ENCODE measurements around the gene EMCN.

DNA sequence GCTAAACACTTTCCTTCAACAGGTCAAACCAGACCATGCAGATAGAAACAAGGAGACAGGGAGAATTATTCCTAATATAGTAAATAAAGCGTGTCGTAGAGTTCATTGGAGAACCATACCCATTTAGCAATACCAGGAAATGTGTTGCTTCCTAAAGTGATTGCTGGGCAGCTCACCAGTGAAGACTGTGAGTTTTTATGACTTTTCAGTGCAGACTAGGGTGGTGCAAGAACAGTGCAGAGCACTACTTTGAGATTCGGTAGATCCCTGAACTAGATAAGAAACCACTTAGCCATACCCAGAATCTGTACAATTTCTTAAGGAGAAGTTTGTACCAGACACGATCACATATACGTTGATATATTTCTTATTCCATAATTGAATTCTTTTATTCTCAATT, 87.4 kb downstream of the EMCN start:
- TF ChIP-seq, protein P1, sequence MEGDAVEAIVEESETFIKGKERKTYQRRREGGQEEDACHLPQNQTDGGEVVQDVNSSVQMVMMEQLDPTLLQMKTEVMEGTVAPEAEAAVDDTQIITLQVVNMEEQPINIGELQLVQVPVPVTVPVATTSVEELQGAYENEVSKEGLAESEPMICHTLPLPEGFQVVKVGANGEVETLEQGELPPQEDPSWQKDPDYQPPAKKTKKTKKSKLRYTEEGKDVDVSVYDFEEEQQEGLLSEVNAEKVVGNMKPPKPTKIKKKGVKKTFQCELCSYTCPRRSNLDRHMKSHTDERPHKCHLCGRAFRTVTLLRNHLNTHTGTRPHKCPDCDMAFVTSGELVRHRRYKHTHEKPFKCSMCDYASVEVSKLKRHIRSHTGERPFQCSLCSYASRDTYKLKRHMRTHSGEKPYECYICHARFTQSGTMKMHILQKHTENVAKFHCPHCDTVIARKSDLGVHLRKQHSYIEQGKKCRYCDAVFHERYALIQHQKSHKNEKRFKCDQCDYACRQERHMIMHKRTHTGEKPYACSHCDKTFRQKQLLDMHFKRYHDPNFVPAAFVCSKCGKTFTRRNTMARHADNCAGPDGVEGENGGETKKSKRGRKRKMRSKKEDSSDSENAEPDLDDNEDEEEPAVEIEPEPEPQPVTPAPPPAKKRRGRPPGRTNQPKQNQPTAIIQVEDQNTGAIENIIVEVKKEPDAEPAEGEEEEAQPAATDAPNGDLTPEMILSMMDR (IDR thresholded peaks at IDR 0.05; ENCODE audit: insufficient read depth, low read length): no peak
- TF ChIP-seq, protein P2, sequence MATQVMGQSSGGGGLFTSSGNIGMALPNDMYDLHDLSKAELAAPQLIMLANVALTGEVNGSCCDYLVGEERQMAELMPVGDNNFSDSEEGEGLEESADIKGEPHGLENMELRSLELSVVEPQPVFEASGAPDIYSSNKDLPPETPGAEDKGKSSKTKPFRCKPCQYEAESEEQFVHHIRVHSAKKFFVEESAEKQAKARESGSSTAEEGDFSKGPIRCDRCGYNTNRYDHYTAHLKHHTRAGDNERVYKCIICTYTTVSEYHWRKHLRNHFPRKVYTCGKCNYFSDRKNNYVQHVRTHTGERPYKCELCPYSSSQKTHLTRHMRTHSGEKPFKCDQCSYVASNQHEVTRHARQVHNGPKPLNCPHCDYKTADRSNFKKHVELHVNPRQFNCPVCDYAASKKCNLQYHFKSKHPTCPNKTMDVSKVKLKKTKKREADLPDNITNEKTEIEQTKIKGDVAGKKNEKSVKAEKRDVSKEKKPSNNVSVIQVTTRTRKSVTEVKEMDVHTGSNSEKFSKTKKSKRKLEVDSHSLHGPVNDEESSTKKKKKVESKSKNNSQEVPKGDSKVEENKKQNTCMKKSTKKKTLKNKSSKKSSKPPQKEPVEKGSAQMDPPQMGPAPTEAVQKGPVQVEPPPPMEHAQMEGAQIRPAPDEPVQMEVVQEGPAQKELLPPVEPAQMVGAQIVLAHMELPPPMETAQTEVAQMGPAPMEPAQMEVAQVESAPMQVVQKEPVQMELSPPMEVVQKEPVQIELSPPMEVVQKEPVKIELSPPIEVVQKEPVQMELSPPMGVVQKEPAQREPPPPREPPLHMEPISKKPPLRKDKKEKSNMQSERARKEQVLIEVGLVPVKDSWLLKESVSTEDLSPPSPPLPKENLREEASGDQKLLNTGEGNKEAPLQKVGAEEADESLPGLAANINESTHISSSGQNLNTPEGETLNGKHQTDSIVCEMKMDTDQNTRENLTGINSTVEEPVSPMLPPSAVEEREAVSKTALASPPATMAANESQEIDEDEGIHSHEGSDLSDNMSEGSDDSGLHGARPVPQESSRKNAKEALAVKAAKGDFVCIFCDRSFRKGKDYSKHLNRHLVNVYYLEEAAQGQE (IDR thresholded peaks at IDR 0.05; ENCODE audit: insufficient replicate concordance, low read depth): no peak
- TF ChIP-seq POLR2AphosphoS5 (IDR thresholded peaks at IDR 0.05; ENCODE audit: low read depth) (no peak), GABPA (IDR thresholded peaks at IDR 0.05; ENCODE audit: low read depth) (no peak), SPI1 (IDR thresholded peaks at IDR 0.05; ENCODE audit: borderline replicate concordance, low read depth) (no peak)

Data from HL-60 (cell line).